C4-2B (cell line): ENCODE measurements around the gene NABP2.

Experiments used
- ZFX ChIP-seq: fragments of 450-650 bp; IDR thresholded peaks from 2 replicates; pipeline ENCODE4 v1.6.1; 2017
- TF ChIP-seq, protein P1 (sequence below): fragments of 450-650 bp; conservative IDR thresholded peaks from 2 replicates; pipeline ENCODE4 v1.5.1; 2017; ENCODE audit warnings: mild to moderate bottlenecking

GRCh38 chr12:56223571-56224101 lies 506 bp upstream of the NABP2 start:
- TF ChIP-seq, protein P1, sequence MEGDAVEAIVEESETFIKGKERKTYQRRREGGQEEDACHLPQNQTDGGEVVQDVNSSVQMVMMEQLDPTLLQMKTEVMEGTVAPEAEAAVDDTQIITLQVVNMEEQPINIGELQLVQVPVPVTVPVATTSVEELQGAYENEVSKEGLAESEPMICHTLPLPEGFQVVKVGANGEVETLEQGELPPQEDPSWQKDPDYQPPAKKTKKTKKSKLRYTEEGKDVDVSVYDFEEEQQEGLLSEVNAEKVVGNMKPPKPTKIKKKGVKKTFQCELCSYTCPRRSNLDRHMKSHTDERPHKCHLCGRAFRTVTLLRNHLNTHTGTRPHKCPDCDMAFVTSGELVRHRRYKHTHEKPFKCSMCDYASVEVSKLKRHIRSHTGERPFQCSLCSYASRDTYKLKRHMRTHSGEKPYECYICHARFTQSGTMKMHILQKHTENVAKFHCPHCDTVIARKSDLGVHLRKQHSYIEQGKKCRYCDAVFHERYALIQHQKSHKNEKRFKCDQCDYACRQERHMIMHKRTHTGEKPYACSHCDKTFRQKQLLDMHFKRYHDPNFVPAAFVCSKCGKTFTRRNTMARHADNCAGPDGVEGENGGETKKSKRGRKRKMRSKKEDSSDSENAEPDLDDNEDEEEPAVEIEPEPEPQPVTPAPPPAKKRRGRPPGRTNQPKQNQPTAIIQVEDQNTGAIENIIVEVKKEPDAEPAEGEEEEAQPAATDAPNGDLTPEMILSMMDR = no peak
- no peak for TF ChIP-seq ZFX
